Osteocyte (in vitro differentiated cells): ENCODE measurements around the gene PNMA8A. TPM values are rescaled to one million over a fixed set of nuclear protein-coding genes. Genes with fewer than 3 reads are reported as not detected.
A peak's percentile ranks its signal among the peaks of the same experiment; 100 is the strongest.

Experiments
- DNase-seq: peaks from one replicate; pipeline ENCODE4 v3.0.0; 2021; ENCODE audit warnings: mixed read lengths; ENCODE audit not compliant: unreplicated experiment; ENCODE audit errors: extremely low spot score
- H3K27ac Mint-ChIP-seq: one replicate; pipeline ENCODE4 v1.8.0; 2021; ENCODE audit warnings: mild to moderate bottlenecking, mixed read lengths; ENCODE audit not compliant: unreplicated experiment
- H3K27me3 Mint-ChIP-seq: one replicate; pipeline ENCODE4 v1.8.0; 2021; ENCODE audit warnings: mixed read lengths; ENCODE audit not compliant: unreplicated experiment
- H3K36me3 Mint-ChIP-seq: one replicate; pipeline ENCODE4 v1.8.0; 2021; ENCODE audit warnings: mixed read lengths; ENCODE audit not compliant: unreplicated experiment
- H3K4me1 Mint-ChIP-seq: one replicate; pipeline ENCODE4 v1.8.0; 2021; ENCODE audit warnings: mixed read lengths; ENCODE audit not compliant: unreplicated experiment
- H3K4me3 Mint-ChIP-seq: one replicate; pipeline ENCODE4 v1.8.0; 2021; ENCODE audit warnings: mild to moderate bottlenecking, moderate library complexity, mixed read lengths; ENCODE audit not compliant: unreplicated experiment
- H3K9me3 Mint-ChIP-seq: one replicate; pipeline ENCODE4 v1.8.0; 2021; ENCODE audit warnings: mixed read lengths; ENCODE audit not compliant: unreplicated experiment
- CTCF ChIP-seq: fragments of 200-600 bp; sonication (generic); IDR thresholded peaks from 2 replicates; pipeline ENCODE4 v1.5.0; 2021; ENCODE audit warnings: antibody characterized with exemption, mild to moderate bottlenecking, moderate library complexity
- total RNA-seq: library from RNA; stranded (reverse); gene quantifications from 2 replicates; pipeline ENCODE4 v1.2.1, GENCODE V29; 2021

Gene PNMA8A
- total RNA-seq, 1 donor from 2014 or later, result 10.3 TPM

- H3K9me3 Mint-ChIP-seq, result no peaks in the 10 kb centered on the region
- peaks cover 4% of the 10 kb centered on the region for H3K36me3 Mint-ChIP-seq
- no peak for DNase-seq
- H3K27ac Mint-ChIP-seq, result no peak overlapping the region
- no peaks in the 10 kb centered on the region for H3K27me3 Mint-ChIP-seq
- peaks cover 1% of the 10 kb centered on the region for H3K4me1 Mint-ChIP-seq
- no peak for TF ChIP-seq CTCF
- H3K4me3 Mint-ChIP-seq, result peak overlapping the region; percentile 69
Measured at GRCh38 chr19:46494941-46495785, 23.8 kb upstream of the PNMA8A start.

- no peaks in the 10 kb centered on the region for H3K27me3 Mint-ChIP-seq
- H3K4me3 Mint-ChIP-seq, result no peak overlapping the region
- peaks cover 4% of the 10 kb centered on the region for H3K36me3 Mint-ChIP-seq
- no peak for DNase-seq
- H3K9me3 Mint-ChIP-seq, result no peaks in the 10 kb centered on the region
- H3K4me1 Mint-ChIP-seq, result peaks cover 5% of the 10 kb centered on the region
- H3K27ac Mint-ChIP-seq, result no peak overlapping the region
- no peak for TF ChIP-seq CTCF
Measured at GRCh38 chr19:46494146-46494940, 23.0 kb upstream of the PNMA8A start.

GRCh38 chr19:46493236-46494145 is 22.1 kb upstream of the PNMA8A start:
- Mint-ChIP-seq H3K27me3 (peaks cover 5% of the 10 kb centered on the region), H3K36me3 (peaks cover 4% of the 10 kb centered on the region), H3K4me3 (no peak overlapping the region), H3K4me1 (peaks cover 11% of the 10 kb centered on the region), H3K27ac (no peak overlapping the region), H3K9me3 (no peaks in the 10 kb centered on the region)
- DNase-seq, result no peak
- no peak for TF ChIP-seq CTCF

- DNase-seq, result no peak
- Mint-ChIP-seq H3K4me1 (peaks cover 16% of the 10 kb centered on the region), H3K27me3 (peaks cover 6% of the 10 kb centered on the region), H3K27ac (no peak overlapping the region), H3K36me3 (peaks cover 2% of the 10 kb centered on the region), H3K4me3 (no peak overlapping the region), H3K9me3 (no peaks in the 10 kb centered on the region)
- TF ChIP-seq CTCF, result no peak
Measured at GRCh38 chr19:46492841-46493235, 21.5 kb upstream of the PNMA8A start.
